ENCODE results near the gene S100Z. TPM values are rescaled to one million over a fixed set of nuclear protein-coding genes. Genes with fewer than 3 reads are reported as not detected.
"Not testable (repeated sequence)": the region's sequence is repeated elsewhere in the genome, so short reads cannot be mapped to it uniquely, and the experiment has no call there.

Gene S100Z
- total RNA-seq, 1 donor from 2014 or later, result 0.40 TPM

DNA sequence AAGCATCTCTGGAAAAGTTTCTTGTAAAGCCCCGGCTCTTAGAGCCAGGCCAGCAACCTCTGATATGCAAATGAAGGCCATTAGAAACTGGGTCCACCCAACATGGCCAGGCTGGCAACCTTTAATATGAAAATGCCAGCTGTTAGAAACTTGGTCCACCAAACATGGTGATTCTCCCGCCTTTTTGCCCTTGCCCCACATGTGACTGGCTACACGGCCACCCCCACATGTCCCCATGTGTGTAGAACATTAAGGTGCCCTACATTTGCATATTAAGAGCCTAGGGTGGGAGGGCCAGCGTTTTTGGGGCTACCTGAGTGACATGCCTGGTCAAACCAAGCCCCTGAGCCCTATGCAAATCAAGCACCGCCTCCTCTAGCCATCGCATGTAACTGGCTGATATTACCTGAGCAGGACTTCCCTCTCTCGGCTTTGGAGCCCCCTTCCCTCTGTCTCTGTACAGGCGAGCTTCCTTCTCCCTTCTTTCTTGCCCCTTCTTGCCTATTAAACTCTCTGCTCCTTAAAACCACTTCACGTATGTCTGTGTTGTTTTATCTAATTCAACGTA lies 39.0 kb downstream of the S100Z start:
- no peak for ATAC-seq

DNA sequence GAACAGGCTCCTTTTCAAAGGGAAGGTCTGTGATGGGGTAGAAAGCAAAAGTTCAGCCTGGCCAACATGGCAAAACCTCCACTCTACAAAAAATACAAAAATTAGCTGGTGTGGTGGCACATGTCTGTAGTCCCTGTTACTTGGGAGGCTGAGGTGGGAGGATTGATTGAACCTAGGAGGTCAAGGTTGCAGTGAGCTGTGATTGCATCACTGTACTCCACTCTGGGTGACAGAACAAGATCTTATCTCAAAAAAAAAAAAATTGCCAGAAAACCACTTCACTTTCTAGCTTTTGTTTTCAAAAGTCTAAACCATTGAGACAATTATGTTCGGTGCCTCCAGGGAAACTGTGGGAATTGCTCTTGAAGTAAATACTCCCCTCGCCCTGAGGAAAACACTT lies 43.5 kb downstream of the S100Z start:
- no peak for ATAC-seq

DNA sequence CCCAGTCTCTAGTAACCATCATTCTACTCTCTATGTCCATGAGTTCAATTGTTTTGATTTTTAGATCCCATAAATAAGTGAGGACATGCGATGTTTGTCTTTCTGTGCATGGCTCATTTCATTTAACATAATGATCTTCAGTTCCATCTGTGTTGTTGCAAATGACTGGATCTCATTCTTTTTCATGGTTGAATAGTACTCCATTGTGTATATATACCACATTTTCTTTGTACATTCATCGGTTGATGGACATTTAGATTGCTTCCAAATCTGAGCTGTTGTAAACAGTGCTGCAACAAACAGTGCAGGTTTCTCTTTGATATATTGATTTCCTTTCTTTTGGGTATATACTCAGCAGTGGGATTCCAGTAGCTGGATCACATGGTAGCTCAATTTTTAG lies 46.4 kb downstream of the S100Z start:
- no peak for ATAC-seq

DNA sequence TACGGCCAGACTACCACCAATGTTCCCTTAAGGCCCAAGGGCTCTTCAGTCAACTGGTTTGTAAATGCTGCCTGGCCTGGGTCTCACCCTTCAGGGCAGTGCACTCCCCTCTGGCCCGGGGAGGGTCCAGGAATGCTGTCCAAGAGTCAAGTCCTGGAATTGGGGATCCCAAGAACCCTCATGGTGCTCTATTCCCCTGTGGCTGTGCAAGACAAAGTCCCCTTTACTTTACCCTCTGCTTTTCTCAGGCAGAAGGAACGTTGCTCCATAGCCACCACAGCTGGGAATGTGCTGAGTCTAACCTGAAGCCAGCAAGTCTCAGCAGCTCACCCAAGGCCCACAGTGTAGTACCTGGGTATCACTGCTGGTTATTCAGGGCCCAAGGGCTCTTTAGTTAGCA lies 51.7 kb downstream of the S100Z start:
- no peak for ATAC-seq

DNA sequence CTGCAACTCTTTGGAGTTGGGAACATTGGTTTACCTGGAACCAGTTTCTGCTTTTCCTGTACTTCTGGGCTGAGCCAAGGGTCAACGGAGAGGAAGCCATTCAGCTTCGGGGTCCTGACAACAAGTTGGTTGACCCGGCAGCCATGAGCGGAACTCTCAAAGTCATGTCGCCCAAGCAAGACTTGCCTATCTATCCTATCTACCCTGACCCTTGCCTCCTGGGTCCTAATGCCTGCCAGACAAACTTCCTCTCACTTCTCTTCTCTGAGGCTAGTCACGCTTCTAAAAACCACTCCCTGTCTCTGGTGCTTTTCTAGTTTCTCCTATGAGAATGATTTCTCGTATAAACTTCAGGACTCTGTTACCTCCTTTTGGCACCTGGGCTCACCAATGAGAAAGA lies 58.4 kb downstream of the S100Z start:
- no peak for ATAC-seq

DNA sequence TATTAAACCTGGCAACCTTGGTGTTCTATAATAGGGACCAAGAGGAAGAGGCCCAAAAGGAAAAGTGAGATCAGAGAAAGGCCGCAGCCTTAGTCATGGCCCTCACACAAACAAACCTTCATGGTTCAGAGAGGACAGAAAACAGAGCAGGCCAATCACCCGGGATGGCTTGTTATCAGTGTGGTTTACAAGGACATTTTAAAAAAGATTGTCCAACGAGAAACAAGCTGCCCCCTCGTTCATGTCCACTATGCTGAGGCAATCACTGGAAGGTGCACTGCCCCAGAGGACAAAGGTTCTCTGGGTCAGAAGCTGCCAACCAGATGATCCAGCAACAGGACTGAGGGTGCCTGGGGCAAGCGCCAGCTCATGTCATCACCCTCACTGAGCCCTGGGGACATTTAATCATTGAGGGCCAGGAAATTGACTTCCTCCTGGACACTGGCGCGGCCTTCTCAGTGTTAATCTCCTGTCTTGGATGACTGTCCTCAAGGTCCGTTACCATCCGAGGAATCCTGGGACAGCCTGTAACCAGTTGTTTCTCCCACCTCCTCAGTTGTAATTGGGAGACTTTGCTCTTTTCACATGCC lies 60.6 kb downstream of the S100Z start:
- ATAC-seq, result not testable (repeated sequence)

DNA sequence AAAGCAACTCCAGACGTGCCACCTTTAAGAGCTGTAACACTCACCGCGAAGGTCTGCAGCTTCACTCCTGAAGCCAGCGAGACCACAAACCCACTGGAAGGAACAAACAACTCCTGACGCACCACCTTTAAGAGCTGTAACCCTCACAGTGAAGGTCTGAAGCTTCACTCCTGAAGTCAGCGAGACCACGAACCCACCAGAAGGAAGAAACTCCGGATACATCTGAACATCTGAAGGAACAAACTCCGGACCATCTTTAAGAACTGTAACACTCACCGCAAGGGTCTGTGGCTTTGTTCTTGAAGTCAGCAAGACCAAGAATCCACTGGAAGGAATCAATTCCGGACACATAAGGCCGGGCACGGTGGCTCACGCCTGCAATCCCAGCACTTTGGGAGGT lies 64.9 kb downstream of the S100Z start:
- not testable (repeated sequence) for ATAC-seq

DNA sequence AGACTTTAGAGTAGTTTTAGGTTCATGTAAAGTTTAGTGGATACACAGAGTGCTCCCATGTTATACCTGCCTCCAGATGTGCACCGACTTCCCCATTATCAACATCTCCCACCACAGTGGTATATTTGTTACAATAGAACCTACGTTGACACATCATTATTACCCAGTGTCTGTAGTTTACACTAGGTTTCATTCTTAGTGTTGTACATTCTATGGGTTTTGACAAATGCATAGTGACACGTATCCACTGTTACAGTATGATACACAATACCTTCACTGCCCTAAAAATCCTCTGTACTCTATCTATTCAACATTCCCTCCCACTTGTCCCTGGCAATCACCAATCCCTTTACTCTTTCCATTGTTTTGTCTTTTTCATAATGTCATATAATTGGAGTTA lies 68.7 kb downstream of the S100Z start:
- no peak for ATAC-seq

DNA sequence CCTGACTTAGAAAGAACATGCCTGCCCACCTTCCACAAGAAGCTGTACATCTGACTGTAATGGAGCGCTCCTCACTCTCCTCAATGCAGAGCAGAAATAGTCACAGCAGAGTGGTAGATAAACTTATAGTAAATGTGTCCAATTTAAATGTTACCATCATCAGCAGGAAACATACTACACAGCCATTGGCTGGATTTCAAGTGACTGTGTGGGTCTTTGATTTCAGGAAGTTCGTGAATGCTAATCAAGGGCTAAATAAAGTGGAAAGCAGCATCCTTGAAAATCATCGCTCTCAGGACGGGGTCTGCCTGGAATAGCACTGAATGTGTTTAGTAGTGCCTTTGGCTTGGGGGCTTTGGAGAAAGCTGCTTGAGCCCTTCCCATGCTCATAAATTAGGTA lies 70.7 kb downstream of the S100Z start:
- ATAC-seq, result no peak

DNA sequence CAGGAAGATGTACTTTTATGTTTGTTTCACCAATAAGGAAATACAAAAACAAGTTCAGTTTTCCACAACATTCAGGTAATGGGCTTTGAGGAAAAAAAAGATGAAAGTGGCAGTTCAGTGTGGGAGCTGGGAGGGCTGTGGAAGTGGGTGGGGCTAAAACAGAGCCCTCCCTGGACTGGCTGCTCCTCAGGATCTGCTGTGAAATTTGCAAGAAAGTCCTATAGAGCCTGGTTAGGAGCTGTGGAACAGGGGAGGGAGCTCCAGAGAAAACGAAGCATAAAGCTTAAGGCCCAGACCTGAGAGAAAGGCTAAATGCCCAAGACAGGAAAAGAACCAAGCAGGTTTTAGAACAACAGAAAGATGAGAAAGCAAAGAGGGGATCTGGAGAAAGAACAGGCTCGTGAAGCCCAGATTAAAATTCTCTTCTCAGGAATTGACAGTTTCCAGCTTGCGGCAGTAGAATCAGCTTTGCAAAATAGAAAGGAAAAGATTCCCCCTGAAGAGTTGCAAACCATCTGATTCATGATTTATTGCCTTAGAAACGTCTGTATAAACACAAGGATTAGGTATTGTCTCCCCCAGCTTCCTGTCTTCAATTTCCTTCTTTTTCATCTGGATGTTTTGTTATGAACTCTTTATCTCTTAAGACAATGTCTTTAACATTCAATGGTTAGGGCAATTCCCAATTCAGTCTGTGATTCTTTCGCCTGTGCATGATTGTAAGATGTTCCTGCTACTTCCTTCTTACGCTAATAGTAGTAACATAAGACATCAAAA lies 76.7 kb downstream of the S100Z start:
- ATAC-seq, result no peak

DNA sequence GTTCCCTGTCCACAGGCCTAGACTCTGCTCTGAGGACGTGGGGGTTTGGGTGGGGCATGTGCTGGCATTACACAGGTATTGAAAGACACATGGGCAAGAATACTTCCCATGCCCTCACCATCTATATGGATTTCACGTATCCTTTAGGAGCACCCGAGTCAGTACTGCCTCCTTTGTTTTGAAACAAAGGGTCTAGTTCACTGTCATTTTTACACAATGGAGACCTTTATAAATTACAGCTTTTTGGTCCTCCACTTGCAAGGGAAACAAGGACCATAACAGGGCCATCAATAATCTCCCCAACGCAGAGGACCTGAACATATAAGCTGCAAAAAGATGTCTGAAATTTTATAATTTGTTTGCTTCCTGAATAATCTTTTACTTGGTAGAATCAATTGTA lies 78.1 kb downstream of the S100Z start:
- no peak for ATAC-seq

DNA sequence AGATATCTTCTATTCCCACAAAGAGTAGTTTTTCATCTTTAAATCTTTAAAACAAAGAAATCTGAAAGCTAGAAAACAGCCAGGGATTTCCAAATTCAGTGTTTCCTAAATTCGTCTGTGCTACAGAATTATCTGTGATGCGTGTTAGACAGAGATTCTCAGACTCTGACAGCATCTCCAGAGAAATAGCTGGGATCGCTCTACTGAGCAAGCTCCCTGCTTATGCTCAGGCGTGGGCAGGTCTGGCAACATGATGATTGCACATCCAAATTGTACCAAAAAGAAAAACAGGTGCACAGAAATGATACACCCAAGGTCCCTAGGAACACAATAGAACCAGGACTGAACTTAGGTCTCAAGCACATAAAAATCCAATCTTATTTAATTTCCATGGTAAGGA lies 80.3 kb downstream of the S100Z start:
- ATAC-seq, result no peak

DNA sequence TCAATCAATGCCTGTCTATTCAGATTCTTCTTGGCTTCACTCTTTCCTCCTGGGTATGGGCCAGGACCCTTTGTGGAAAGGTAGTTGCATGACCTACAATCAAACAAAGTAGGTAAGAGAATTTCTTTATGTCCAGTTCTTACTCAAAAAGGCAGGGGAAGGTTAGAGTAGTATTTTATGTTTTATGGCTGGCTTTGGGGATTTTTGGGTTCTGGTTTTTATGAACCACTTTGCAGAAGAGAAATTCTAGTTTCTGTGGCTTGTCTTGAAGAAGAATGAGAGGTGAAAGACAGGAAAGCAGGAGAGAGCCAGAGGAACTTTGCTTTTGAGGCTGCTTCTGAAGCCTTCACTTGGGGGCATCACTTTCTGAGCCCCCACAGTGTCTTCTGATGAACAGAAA lies 88.4 kb downstream of the S100Z start:
- ATAC-seq, result no peak

DNA sequence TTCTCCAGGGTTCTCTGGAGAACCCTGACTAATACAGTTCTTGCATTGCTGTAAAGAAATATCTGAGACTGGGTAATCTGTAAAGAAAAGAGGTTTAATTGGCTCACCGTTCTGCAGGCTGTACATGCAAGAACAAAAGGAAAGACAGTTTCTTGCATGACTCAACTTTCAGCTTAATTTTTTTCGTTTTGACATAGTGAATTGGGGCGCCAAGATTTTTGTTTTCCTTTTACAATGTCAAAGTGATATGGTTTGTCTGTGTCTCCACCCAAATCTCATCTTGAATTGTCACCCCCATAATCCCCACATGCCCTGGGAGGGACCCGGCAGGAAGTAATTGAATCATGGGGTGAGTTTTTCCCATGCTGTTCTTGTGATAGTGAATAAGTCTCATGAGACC lies 91.2 kb downstream of the S100Z start:
- ATAC-seq, result peak; percentile 42

DNA sequence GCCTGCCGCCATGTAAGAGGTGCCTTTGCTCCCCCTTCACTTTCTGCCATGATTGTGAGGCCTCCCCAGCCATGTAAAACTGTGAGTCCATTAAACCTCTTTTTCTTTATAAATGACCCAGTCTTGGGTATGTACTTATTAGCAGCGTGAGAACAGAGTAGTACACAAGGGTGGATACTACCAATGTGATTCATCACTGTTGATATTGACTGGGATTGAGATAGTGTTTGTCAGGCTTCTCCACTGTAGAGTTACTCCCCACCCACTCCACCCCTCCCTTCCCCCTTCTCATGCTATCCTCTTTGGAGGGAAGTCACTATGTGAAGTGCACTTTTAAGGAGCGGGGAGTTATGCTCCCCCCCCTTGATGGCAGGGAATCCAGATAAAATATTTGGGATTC lies 91.6 kb downstream of the S100Z start:
- no peak for ATAC-seq

DNA sequence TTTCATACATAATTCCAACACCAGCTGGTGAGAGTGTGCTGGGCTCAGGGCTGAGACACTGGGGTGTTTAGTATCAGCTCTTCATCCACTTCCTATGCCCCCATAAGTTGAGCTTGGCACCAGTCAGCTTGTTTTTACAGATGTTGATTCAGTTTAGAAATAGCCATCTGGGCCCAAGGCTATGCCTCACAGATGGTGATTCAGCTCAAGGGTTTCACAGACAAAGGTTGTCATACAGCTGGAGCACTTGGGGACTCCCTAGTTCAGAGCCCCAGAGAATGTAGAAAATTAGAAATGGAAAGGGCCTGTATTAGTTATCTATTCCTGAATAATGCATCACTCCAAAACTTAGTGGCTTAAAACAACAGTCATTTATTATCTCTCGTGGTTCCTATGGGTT lies 92.8 kb downstream of the S100Z start:
- ATAC-seq, result no peak

DNA sequence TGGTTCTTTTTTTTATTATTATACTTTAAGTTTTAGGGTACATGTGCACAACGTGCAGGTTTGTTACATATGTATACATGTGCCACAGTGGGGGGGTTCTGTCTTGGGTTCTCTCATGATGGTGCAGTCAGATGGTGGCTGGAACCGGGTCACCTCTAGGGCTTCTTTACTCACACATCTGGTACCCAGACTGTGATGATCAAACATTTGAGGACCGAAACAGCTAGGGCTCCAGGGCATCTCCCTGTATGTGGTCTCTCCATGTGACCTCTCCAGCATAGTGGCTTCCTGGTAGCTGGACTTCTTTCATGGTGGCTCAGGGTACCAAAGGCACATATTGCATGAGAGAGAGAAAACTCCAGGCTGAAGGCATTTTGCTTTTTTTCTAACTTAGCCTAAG lies 93.2 kb downstream of the S100Z start:
- ATAC-seq, result no peak

DNA sequence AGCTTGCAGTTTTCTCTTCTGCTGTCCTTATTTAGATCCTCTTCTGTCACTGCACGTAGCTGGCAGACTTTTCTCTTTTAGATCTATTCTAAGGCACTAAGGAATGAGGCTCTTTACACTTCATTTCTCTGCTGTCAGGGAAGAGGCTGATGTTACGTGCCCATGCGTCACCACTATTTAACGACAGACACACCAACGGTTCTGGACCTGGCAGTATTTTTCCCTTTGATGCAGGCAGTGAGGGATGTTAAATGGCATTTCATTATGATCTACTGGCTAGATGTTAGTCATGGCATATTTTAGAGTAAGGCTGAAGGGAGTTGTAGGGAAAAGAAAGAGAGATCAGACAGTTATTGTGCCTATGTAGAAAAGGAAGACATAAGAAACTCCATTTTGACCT lies 94.8 kb downstream of the S100Z start:
- ATAC-seq, result no peak

DNA sequence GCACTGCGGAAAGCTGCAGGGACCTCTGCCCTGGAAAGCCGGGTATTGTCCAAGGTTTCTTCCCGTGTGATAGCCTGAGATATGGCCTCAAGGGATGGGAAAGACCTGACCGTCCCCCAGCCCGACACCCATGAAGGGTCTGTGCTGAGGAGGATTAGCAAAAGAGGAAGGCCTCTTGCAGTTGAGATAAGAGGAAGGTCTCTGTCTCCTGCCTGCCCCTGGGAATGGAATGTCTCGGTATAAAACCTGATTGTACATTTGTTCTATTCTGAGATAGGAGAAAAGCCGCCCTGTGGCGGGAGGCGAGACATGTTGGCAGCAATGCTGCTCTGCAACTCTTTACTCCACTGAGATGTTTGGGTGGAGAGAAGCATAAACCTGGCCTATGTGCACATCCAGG lies 95.4 kb downstream of the S100Z start:
- not testable (repeated sequence) for ATAC-seq

DNA sequence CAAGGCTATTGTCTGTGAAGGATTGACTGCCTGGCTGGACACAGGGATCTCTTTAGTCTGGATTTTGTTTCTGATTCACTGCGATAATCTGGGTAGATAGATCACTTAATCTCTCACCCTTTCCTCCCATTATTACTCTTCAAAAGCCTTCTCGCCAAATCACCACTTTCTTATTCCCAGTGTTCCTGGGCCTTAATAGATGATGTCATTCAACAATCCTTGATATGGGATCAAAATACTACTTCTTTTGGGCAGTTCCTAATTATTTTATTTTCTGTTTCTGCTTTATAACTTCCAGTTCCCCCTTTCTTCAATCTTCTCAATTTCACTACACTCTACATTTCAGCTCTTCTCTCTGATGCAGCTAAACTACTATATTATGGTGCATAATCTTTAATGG lies 96.3 kb downstream of the S100Z start:
- ATAC-seq, result no peak

DNA sequence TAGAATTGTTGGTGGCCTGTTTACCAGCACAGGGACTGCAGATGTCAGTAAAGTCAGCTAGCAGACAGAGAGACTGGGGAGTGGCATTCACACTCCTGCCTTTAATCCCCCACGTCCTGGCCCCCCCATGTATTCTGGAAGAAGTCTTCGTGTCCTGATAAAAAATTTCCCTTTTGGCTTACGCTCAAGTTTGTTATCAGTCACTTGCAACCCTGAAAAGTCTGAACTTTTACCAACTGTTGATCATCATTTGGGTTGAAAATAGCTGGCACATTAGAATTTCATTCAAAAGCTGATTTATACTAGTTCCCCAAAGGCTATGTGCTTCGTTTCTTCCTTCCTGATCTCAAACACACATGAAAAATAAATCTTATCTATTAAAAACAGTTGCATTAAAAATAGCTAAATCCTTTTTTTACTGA lies 97.3 kb downstream of the S100Z start:
- no peak for ATAC-seq

DNA sequence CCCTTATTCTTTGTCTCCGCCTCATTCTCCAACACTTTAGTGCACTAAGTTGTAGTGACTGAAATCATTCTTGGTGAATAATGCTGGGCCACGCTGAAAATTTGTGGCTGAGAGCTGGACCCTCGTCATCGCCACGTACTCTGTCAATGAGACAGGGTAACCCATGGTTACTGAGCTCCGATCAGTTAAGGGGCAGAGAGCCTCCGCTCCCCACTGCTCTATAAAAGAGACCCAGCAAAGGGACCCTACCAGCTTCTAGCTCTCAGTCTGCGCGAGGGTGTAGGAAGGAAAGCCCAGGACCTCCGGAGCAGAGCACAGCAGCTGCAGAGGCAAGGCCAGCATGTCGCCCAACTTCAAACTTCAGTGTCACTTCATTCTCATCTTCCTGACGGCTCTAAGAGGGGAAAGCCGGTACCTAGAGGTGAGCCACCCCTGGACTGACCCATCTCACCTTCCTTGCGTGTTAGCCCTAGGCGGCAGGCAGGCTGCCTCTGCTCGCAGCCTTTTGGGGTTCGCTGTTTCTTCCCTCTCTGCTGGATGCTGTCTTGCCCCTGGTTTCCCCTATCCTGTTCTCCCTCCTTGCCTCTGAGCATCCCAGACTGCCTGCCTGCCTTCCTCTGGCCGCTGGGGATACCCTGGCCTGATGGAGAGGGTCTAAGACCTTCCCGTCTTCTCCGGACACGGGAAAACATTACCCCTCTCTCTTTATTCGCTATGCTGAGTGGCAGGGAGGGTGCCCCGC lies 103.2 kb downstream of the S100Z start, which contains the start of gene CRHBP:
Gene CRHBP (plus strand): TSS at position 251 of the 742 bp plus-strand sequence. CDS start 90 bp downstream, at position 341.
- no peak for ATAC-seq

Data from esophagus mucosa (tissue), 1 donor.